ENCODE measurements around the gene MXRA8.

The MXRA8 gene

DNA sequence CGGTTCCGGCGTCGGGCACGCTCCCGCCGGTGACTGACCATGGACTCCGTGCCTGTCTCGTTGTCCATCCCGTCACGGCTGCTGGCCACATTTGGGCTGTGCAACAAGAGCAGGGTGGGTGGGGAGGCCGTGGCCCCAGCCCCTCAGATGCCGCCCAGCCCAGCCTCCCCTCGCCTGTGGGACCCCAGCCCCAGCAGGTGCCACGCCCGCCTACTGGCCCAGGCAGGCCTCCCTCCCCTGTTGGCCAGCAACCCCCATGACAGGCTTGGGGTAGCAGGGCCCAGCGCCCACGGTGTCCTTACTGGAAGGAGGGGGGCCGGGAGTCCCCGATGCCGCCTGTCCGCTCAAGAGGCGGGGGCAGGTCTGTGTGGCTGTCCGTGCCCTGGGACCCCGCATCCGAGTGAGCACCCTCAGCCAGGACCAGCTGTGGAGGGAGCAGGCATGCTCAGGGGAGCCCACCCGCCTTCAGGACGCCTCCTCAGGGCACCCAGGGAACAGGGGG, 16.2 kb downstream of the MXRA8 start:
- no peak overlapping the region for H3K4me3 ChIP-seq (ENCODE audit: low read length)
- no peak for DNase-seq (ENCODE audit: low read depth, low spot score)

DNA sequence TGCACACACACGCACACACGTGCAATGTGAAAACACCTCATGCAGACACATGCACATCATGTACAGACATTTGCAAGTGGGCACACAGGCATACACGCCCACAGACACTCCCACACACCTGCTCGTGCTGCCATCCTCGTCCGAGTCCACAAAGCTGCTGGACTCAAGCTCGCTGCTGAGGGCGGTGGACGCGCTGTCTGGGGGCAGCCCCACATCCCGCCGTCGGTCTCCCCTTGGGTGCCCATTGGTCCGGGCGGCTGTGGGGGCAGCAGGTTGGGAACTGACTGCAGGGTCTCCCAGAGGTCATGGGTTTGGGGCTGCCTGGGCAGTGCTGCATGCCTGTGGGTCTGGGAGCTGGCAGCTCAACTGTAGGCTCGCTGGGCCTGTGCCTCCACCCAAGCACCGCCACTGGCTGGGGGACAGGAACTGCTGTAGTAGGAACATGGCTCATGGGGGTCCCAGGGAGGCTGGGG, 16.8 kb downstream of the MXRA8 start:
- no peak overlapping the region for H3K4me3 ChIP-seq (ENCODE audit: low read length)
- no peak for DNase-seq (ENCODE audit: low read depth, low spot score)

DNA sequence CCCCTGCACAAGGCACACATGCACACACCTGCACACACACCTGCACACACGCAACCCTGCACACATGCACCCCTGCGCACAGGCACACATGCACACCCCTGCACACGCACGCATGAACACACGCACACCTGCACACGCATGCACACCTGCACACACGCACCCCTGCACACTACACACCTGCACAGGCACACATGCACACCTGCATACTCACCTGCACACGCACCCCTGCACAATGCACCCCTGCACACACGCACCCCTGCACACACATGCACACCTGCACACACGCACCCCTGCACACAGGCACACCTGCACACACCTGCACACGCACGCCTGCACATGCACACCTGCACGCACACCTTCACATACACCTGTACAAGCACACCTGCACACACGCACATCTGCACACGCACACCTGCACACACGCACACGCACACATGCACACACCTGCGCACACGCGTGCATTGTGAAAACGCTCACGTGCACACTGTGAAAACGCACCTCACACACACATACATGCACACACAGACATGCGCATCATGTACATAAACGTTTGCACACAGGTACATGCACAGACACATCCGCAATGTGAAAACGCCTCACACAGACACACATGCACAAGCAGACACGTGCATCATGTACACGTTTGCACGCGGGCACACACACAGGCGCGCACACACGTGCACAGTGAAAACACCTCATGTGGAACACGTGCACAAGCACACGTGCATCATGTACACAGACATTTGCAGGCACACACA, 17.4 kb downstream of the MXRA8 start:
- H3K4me3 ChIP-seq (ENCODE audit: low read length): no peak overlapping the region
- DNase-seq (ENCODE audit: low read depth, low spot score): no peak

DNA sequence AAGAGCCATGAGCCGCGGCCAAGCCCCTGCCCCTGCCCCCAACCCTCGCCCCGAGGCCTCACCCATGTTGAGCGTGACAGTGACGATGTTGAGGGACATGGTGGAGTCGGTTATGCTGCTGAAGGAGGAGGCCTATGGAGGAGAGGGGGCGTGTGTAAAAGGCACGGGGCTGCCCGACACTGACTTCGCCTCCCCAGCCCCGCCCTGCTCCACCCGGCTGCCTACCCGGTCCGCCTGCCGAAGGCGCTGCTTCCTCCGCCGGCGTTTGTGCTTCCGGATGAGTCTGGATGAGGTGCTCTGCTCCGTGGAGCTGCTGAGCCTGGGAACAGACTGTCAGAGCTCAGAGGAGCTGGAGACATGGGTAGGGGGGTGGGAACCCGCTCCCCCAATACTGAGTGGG, 18.2 kb downstream of the MXRA8 start:
- no peak for DNase-seq (ENCODE audit: low read depth, low spot score)
- H3K4me3 ChIP-seq (ENCODE audit: low read length): no peak overlapping the region

DNA sequence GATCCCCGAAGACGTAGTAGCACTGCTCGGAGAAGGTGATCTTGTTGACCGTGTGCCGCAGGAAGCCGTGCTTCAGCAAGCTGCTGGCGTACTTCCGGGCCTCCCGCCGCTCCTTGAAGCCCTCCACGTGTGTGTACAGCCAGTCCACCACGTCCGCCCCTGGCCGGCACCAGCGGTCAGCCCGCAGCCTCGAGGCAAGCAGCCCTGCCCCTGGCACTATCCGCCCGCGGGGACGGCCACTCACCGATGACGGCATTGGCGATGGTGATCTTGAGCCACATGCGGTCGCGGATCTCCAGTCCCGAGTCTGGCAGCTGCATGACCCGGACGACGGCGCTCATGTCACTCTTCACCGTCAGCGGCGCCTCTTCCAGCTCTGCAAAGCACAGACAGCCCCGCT, 20.1 kb downstream of the MXRA8 start:
- H3K4me3 ChIP-seq (ENCODE audit: low read length): no peak overlapping the region

DNA sequence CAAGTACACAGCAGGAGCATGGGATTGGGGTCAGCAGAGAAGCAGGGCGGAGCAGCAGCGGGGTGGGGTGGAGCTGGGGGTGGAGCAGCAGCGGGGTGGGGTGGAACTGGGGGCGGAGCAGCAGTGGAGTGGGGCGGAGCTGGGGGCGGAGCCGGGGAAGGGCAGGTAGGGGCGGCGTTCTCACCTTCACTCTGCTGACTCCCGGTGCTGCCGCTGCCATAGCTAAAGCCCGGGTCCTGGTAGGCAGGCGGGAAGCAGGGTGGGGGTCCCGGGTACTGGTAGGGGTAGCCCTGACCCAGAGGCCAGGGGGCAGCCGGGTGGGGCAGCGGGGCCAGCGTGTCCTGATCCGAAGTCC, 20.6 kb downstream of the MXRA8 start:
- no peak for DNase-seq (ENCODE audit: low read depth, low spot score)
- H3K4me3 ChIP-seq (ENCODE audit: low read length): no peak overlapping the region

More for the DNA sequence above, 20.1 kb downstream of the MXRA8 start:
- DNase-seq (ENCODE audit: low read depth, low spot score): no peak

DNA sequence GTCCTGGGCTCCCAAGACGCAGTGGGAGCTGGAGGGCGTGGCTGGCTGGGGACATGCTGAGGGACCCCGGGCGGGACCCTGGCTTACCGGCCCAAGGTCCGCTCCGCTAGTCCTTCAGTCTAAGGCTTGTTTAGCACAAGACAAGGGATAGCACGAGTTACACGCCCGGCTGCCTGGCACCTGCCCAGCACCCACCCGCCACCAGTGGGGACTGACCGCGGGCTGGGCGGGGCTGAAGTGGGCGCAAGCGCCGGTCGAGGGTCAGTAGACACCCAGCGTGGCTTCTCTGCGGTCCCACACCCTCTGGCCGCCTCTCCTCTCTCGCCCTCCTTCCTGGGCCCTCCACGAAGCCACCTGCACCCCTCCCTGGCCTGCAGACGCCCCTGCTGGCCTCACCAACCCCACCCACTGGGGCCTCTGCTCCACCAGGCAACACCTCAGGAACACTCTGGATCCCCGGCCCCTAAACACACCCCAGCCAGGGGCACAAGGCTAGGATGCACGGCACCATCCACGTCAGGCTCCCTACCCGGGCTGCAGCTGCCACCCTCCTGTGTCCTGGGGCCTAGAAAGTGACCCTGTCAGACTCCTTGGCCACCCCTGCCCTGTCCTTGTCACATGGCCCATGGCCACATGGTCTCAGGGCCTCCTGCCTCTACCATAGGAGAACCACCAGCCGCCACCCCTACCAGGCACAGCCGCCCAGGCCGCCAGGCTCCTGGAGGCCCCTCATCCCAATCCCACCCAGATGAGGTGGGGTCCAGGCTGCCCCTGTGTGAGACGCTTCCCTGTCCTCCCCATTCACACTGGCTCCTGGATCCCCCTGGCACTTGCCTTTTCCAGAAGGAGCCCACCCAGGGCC, 21.2 kb downstream of the MXRA8 start:
- no peak for DNase-seq (ENCODE audit: low read depth, low spot score)
- no peak overlapping the region for H3K4me3 ChIP-seq (ENCODE audit: low read length)

DNA sequence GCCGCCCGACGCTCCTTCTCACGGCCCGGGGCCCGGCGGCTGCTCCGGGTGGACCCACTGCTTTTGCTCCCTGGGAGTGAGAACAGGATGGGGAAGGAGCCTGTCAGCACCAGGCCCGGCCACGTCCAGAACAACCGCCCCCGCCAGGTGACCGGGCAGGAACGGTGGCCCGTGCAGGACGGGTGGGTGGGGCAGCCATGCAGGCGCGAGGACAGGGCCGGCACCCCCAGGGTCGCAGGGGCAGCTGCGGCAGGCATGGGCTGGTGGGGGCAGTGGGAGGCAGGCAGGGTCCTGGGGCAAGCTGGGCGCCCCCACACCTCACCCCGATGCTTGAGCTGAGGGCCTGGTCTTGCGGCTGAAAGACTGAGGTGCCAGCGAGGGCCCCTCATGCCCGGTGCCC, 21.9 kb downstream of the MXRA8 start:
- H3K4me3 ChIP-seq (ENCODE audit: low read length): no peak overlapping the region
- no peak for DNase-seq (ENCODE audit: low read depth, low spot score)

DNA sequence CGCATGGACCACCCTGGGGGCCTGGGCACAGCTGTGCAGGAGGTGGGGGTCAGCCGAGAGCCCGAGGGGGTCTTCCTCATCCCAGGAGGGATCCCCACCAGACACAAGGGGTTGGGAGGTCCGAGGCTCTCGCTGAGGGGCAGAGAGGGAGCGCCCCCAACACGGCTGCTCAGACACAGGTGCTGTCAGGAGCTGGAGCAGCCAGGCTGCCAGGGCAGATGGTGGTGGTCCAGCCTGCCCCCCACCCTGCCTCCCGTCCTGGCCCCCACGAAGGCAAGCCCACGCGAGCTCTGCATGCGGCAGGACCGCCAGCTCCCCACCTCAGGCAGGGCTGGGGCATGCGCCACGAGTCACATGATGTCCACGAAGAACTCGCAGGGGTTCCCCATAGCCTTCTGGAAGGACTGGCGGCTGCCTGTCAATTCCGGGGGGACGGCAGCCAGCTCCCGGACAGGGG, 22.5 kb downstream of the MXRA8 start:
- no peak overlapping the region for H3K4me3 ChIP-seq (ENCODE audit: low read length)
- DNase-seq (ENCODE audit: low read depth, low spot score): no peak

DNA sequence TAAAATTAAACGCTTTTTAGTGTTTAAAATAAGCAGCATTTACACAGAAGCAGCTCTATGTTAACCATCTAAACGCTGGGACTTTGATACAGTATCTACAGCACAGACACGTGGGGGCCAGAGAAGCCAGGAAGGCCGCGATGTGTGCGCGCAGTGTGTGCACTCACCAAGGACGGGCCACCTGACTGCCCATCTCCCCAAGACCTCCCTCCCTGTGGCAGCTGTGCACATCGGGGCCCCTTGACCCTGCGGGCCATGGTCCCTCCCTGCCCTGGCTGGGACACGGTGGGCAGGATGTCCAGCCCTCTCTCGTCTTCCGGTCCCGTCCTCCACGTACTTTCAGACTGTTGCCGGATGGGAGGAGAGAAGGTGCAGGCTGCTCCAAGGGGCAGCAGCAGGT, 23.1 kb downstream of the MXRA8 start:
- no peak for DNase-seq (ENCODE audit: low read depth, low spot score)
- H3K4me3 ChIP-seq (ENCODE audit: low read length): no peak overlapping the region

DNA sequence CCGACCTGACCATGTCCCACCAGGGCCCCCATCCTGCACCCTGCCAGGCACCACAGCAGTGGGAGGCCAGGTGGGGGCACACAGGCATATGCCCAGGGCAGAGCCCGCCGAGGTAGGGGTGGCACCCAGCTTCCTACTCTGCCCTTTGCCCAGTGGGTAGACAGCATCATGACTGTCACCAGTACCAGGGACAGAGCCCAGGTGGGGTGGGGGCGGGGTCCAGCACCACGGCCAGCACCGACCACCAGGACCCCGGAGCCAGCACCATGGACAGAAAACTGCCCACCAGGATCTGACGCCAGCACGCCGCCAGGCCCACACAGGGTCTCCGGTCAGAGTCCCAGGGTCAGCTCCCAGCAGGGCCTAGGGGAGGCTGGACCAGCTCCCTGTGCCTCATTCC, 23.5 kb downstream of the MXRA8 start:
- H3K4me3 ChIP-seq (ENCODE audit: low read length): no peak overlapping the region
- DNase-seq (ENCODE audit: low read depth, low spot score): no peak

DNA sequence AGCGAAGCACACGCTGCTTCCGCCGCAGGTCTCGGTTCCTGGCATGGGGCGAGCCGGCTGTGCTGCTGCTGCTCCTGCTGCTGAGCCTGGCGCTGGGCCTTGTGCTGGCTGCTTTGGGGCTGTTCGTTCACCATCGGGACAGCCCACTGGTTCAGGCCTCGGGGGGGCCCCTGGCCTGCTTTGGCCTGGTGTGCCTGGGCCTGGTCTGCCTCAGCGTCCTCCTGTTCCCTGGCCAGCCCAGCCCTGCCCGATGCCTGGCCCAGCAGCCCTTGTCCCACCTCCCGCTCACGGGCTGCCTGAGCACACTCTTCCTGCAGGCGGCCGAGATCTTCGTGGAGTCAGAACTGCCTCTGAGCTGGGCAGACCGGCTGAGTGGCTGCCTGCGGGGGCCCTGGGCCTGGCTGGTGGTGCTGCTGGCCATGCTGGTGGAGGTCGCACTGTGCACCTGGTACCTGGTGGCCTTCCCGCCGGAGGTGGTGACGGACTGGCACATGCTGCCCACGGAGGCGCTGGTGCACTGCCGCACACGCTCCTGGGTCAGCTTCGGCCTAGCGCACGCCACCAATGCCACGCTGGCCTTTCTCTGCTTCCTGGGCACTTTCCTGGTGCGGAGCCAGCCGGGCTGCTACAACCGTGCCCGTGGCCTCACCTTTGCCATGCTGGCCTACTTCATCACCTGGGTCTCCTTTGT, 24.7 kb downstream of the MXRA8 start:
- no peak for DNase-seq (ENCODE audit: low read depth, low spot score)
- no peak overlapping the region for H3K4me3 ChIP-seq (ENCODE audit: low read length)

DNA sequence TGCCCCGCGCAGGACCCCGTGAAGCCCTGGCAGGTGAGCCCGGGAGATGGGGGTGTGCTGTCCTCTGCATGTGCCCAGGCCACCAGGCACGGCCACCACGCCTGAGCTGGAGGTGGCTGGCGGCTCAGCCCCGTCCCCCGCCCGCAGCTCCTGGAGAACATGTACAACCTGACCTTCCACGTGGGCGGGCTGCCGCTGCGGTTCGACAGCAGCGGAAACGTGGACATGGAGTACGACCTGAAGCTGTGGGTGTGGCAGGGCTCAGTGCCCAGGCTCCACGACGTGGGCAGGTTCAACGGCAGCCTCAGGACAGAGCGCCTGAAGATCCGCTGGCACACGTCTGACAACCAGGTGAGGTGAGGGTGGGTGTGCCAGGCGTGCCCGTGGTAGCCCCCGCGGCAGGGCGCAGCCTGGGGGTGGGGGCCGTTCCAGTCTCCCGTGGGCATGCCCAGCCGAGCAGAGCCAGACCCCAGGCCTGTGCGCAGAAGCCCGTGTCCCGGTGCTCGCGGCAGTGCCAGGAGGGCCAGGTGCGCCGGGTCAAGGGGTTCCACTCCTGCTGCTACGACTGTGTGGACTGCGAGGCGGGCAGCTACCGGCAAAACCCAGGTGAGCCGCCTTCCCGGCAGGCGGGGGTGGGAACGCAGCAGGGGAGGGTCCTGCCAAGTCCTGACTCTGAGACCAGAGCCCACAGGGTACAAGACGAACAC, 25.4 kb downstream of the MXRA8 start:
- H3K4me3 ChIP-seq (ENCODE audit: low read length): no peak overlapping the region
- DNase-seq (ENCODE audit: low read depth, low spot score): no peak

DNA sequence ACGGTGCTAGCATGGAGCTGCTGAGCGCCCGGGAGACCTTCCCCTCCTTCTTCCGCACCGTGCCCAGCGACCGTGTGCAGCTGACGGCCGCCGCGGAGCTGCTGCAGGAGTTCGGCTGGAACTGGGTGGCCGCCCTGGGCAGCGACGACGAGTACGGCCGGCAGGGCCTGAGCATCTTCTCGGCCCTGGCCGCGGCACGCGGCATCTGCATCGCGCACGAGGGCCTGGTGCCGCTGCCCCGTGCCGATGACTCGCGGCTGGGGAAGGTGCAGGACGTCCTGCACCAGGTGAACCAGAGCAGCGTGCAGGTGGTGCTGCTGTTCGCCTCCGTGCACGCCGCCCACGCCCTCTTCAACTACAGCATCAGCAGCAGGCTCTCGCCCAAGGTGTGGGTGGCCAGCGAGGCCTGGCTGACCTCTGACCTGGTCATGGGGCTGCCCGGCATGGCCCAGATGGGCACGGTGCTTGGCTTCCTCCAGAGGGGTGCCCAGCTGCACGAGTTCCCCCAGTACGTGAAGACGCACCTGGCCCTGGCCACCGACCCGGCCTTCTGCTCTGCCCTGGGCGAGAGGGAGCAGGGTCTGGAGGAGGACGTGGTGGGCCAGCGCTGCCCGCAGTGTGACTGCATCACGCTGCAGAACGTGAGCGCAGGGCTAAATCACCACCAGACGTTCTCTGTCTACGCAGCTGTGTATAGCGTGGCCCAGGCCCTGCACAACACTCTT, 26.2 kb downstream of the MXRA8 start:
- no peak for DNase-seq (ENCODE audit: low read depth, low spot score)
- H3K4me3 ChIP-seq (ENCODE audit: low read length): no peak overlapping the region

DNA sequence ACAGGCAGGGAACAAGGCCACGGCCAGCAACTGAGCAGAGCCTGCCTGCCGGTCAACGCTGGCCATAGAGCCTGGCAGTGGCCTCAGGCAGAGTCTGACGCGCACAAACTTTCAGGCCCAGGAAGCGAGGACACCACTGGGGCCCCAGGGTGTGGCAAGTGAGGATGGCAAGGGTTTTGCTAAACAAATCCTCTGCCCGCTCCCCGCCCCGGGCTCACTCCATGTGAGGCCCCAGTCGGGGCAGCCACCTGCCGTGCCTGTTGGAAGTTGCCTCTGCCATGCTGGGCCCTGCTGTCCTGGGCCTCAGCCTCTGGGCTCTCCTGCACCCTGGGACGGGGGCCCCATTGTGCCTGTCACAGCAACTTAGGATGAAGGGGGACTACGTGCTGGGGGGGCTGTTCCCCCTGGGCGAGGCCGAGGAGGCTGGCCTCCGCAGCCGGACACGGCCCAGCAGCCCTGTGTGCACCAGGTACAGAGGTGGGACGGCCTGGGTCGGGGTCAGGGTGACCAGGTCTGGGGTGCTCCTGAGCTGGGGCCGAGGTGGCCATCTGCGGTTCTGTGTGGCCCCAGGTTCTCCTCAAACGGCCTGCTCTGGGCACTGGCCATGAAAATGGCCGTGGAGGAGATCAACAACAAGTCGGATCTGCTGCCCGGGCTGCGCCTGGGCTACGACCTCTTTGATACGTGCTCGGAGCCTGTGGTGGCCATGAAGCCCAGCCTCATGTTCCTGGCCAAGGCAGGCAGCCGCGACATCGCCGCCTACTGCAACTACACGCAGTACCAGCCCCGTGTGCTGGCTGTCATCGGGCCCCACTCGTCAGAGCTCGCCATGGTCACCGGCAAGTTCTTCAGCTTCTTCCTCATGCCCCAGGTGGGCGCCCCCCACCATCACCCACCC, 27.0 kb downstream of the MXRA8 start, which contains the start of gene TAS1R3:
TSS of gene TAS1R3 (plus strand) at position 213 of the 898 bp plus-strand sequence. CDS start at position 279, 66 bp downstream.
- H3K4me3 ChIP-seq (ENCODE audit: low read length): no peak within 1 kb of the TSS

DNA sequence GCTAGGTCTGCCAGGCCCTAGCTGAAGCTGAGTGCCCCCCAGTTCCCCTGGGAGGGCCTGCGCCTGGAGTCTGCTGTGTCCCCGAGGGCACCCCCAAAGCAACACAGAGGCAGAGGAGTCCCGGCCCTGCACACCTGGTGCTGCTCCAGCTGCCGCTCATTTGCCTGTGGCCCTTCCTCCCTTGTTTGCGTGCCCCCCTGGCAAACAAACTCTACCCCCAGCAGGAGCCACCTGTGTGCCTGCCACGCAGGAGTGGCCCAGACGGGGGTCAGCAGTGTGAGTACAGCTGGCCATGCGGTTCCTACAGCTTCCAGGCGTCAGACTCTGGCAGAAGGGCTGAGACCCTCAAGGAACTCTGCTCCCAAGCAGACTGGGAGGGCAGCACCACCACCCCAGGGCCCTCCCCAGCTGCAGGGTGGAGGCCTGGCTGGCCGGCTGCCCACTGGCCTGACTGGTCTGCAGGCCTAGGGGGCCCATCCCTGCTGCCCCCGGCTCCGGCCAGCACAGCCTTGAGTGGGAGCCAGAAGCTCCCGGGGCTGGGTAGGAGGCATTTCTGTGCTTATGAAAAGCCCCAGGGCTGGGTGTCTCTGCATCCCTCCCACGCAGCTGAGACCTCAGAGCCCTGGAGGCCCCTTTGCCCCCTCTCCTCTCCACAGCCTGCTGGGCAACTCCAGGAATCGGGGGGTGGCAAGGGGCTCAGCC, 27.8 kb downstream of the MXRA8 start:
- H3K4me3 ChIP-seq (ENCODE audit: low read length): no peak overlapping the region
- DNase-seq (ENCODE audit: low read depth, low spot score): no peak

More for the DNA sequence above, 27.0 kb downstream of the MXRA8 start, which contains the start of gene TAS1R3:
- DNase-seq (ENCODE audit: low read depth, low spot score): no peak
